Vagina (tissue), 2 donors: Measurements from ENCODE around the gene ANKS1B. TPM values are rescaled to one million over a fixed set of nuclear protein-coding genes. Genes with fewer than 3 reads are reported as not detected.

Experiments used
- DNase-seq, 2 donors: peaks; one replicate each; pipeline ENCODE4 v3.0.0-alpha.2; 2017; ENCODE audit errors: extremely low spot score in 2 of 2
- H3K27ac ChIP-seq: fragments of 200-600 bp; sonication (generic); one replicate; pipeline ENCODE4 v1.5.1; 2019
- H3K27me3 ChIP-seq: fragments of 200-600 bp; sonication (generic); one replicate; pipeline ENCODE4 v1.5.1; 2019
- H3K36me3 ChIP-seq, 2 donors: fragments of 200-600 bp; sonication (generic); one replicate each; pipeline ENCODE4 v1.5.1; 2017 to 2019
- H3K4me1 ChIP-seq: fragments of 200-600 bp; sonication (generic); one replicate; pipeline ENCODE4 v1.5.1; 2019
- H3K4me3 ChIP-seq, 2 donors: fragments of 200-600 bp; sonication (generic); 1 replicate in 1 of 2; 2 replicates in 1 of 2; pipeline ENCODE4 v1.5.1; 2016 to 2019
- H3K9me3 ChIP-seq: fragments of 200-600 bp; sonication (generic); one replicate; pipeline ENCODE4 v1.5.1; 2019
- POLR2A ChIP-seq, 2 donors: fragments of 450-650 bp; IDR thresholded peaks; one replicate each; pipeline ENCODE4 v1.6.1; 2017; ENCODE audit warnings: antibody characterized with exemption in 2 of 2, mild to moderate bottlenecking in 2 of 2, moderate library complexity in 2 of 2
- POLR2AphosphoS5 ChIP-seq, 2 donors: sonication (generic); formaldehyde crosslinking; IDR thresholded peaks; one replicate each; pipeline ENCODE4 v1.9.0; 2017; ENCODE audit warnings: antibody characterized with exemption in 2 of 2, mild to moderate bottlenecking in 2 of 2, low read depth in 1 of 2; ENCODE audit not compliant: insufficient read depth in 1 of 2
- intact Hi-C: fragments of 100-400 bp; cut with DNase I; formaldehyde crosslinking; loops from one replicate; pipeline ENCODE4 v1.15.1; 2023
- total RNA-seq: library from RNA; depleted of rRNA; stranded (reverse); fragments of >200 nt; gene quantifications from one replicate; pipeline ENCODE4 v1.2.3, GENCODE V29; 2016
- TF ChIP-seq, protein P1 (sequence below), 3 experiments: fragments of 450-650 bp in 2 of 3; fragments of 200-600 bp in 1 of 3; sonication (generic) in 1 of 3; IDR thresholded peaks; one replicate each; pipeline ENCODE4 v1.5.1; 2017 to 2019; ENCODE audit warnings: antibody characterized with exemption in 3 of 3, mild to moderate bottlenecking in 2 of 3, moderate library complexity in 2 of 3

Gene ANKS1B
- total RNA-seq, 1 donor from 2014 or later = 11.5 TPM

DNA sequence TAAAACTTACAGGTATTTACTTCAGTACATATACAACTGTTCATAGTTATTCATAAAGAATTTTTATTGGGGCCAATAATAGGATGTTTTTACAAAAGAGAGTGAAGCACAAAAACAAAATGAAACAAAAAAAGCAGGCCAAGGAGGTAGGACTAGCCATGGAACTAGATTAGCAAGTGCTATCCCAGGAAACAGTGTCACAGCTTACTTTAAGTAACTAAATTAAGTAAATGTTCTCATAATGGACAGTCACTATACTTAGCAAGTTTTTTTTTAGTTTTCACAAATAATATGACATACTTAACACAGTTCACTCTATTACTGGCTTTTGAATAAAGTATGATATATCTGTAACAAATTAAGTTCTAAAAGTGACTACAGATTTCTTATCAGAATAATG is 213.1 kb downstream of the ANKS1B start:
- intact Hi-C loops = no loop called here
- Histone ChIP-seq H3K36me3 (no peaks in the 10 kb centered on the region), H3K4me3 (no peak overlapping the region), H3K27me3 (no peaks in the 10 kb centered on the region), H3K27ac (no peak overlapping the region), H3K4me1 (no peaks in the 10 kb centered on the region), H3K9me3 (no peaks in the 10 kb centered on the region)
- TF ChIP-seq, protein P1, sequence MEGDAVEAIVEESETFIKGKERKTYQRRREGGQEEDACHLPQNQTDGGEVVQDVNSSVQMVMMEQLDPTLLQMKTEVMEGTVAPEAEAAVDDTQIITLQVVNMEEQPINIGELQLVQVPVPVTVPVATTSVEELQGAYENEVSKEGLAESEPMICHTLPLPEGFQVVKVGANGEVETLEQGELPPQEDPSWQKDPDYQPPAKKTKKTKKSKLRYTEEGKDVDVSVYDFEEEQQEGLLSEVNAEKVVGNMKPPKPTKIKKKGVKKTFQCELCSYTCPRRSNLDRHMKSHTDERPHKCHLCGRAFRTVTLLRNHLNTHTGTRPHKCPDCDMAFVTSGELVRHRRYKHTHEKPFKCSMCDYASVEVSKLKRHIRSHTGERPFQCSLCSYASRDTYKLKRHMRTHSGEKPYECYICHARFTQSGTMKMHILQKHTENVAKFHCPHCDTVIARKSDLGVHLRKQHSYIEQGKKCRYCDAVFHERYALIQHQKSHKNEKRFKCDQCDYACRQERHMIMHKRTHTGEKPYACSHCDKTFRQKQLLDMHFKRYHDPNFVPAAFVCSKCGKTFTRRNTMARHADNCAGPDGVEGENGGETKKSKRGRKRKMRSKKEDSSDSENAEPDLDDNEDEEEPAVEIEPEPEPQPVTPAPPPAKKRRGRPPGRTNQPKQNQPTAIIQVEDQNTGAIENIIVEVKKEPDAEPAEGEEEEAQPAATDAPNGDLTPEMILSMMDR (IDR thresholded peaks at IDR 0.05) = no peak
- TF ChIP-seq POLR2A (IDR thresholded peaks at IDR 0.05) (no peak), POLR2AphosphoS5 (IDR thresholded peaks at IDR 0.05; ENCODE audit: insufficient read depth in 1 of 2, low read depth in 1 of 2) (no peak)
- DNase-seq = no peak

DNA sequence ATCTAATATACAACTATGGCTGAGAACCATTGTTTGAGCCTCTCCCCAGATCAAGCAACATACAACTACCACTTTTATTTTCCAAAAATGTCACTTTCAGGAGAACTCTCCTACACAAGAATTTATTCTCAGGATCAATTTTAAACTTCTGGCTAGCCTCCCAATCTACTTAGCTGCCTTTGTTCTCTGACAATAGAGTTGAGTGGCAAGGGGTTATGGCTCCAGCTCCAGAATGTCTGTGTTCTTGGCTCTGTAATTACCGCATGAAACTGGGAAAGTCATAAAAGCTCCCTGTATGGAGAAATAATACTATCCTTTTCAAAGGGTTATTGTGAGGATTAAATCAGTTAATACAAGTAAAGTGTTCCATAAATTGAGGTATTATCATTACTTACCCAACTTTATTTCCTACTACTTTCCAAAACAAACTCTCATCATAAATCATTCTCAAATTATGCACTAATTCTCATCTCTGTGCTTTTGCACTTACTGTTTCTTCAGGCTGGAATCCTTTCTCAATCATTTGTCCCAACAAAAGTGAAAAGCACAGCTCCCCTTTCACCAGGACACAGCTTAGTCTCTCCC is 215.2 kb downstream of the ANKS1B start:
- Histone ChIP-seq H3K4me1 (no peaks in the 10 kb centered on the region), H3K9me3 (no peaks in the 10 kb centered on the region), H3K4me3 (no peak overlapping the region), H3K27ac (no peak overlapping the region), H3K27me3 (no peaks in the 10 kb centered on the region), H3K36me3 (no peaks in the 10 kb centered on the region)
- DNase-seq = no peak
- TF ChIP-seq, protein P1 (IDR thresholded peaks at IDR 0.05) = no peak
- no peak for TF ChIP-seq POLR2A (IDR thresholded peaks at IDR 0.05)
- no peak for TF ChIP-seq POLR2AphosphoS5 (IDR thresholded peaks at IDR 0.05; ENCODE audit: insufficient read depth in 1 of 2, low read depth in 1 of 2)
- intact Hi-C loops = no loop called here

- Histone ChIP-seq H3K4me1 (no peaks in the 10 kb centered on the region), H3K27me3 (no peaks in the 10 kb centered on the region)
Observed at GRCh38 chr12:99768758-99769157, 216.0 kb downstream of the ANKS1B start.

DNA sequence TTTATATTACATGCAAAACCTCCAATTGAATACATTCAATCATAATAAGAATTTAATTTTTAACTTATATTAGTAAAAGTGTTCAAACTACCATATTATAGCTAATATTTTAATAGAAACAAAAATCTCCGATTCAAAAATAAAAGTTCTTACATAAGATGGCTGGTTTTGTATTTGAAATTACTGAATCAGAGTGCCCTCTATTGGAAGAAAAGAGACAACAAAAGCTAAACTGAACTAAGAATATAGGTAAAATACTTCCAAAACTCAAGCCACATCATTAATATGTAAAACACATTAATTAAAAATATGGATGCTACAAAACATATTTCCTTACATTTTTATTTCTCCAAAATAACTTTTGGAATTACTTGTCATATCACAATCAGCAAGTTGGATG is 216.9 kb downstream of the ANKS1B start:
- H3K27me3 ChIP-seq = no peaks in the 10 kb centered on the region
- H3K27ac ChIP-seq = no peak overlapping the region
- no peaks in the 10 kb centered on the region for H3K4me1 ChIP-seq
- no peaks in the 10 kb centered on the region for H3K9me3 ChIP-seq
- H3K4me3 ChIP-seq = no peak overlapping the region
- TF ChIP-seq, protein P1 (IDR thresholded peaks at IDR 0.05) = no peak
- TF ChIP-seq POLR2AphosphoS5 (IDR thresholded peaks at IDR 0.05; ENCODE audit: insufficient read depth in 1 of 2, low read depth in 1 of 2) = no peak
- TF ChIP-seq POLR2A (IDR thresholded peaks at IDR 0.05) = no peak
- H3K36me3 ChIP-seq = no peaks in the 10 kb centered on the region
- no peak for DNase-seq
- intact Hi-C loops = no loop called here

More at GRCh38 chr12:99768758-99769157, 216.0 kb downstream of the ANKS1B start:
- H3K36me3 ChIP-seq = no peaks in the 10 kb centered on the region
- H3K4me3 ChIP-seq = no peak overlapping the region
- TF ChIP-seq POLR2AphosphoS5 (IDR thresholded peaks at IDR 0.05; ENCODE audit: insufficient read depth in 1 of 2, low read depth in 1 of 2) = no peak
- no peak for TF ChIP-seq POLR2A (IDR thresholded peaks at IDR 0.05)
- TF ChIP-seq, protein P1 (IDR thresholded peaks at IDR 0.05) = no peak
- DNase-seq = no peak
- no peak overlapping the region for H3K27ac ChIP-seq
- intact Hi-C loops = no loop called here
- no peaks in the 10 kb centered on the region for H3K9me3 ChIP-seq

GRCh38 chr12:99766408-99766807 is 218.3 kb downstream of the ANKS1B start:
- Histone ChIP-seq H3K27me3 (no peaks in the 10 kb centered on the region), H3K9me3 (no peaks in the 10 kb centered on the region), H3K36me3 (no peaks in the 10 kb centered on the region), H3K4me3 (no peak overlapping the region), H3K4me1 (no peaks in the 10 kb centered on the region), H3K27ac (no peak overlapping the region)
- DNase-seq = no peak
- intact Hi-C loops = no loop called here
- TF ChIP-seq, protein P1 (IDR thresholded peaks at IDR 0.05) = no peak
- TF ChIP-seq POLR2AphosphoS5 (IDR thresholded peaks at IDR 0.05; ENCODE audit: insufficient read depth in 1 of 2, low read depth in 1 of 2) (no peak), POLR2A (IDR thresholded peaks at IDR 0.05) (no peak)
